IMR-90 (cell line): Measurements from ENCODE around the gene DNAJC13.

Experiments used
- BHLHE40 ChIP-seq: fragments of 150-350 bp; IDR thresholded peaks from 2 replicates; pipeline ENCODE4 v1.6.1; 2016; ENCODE audit warnings: mild to moderate bottlenecking, low read depth, low read length
- CEBPB ChIP-seq: IDR thresholded peaks from 2 replicates; pipeline ENCODE4 v1.6.1; 2012; ENCODE audit warnings: low read depth, low read length, improper control_type of control experiment
- CHD1 ChIP-seq: IDR thresholded peaks from 2 replicates; pipeline ENCODE4 v1.6.1; 2012; ENCODE audit warnings: low read depth, low read length, improper control_type of control experiment
- CTCF ChIP-seq: conservative IDR thresholded peaks from 2 replicates; pipeline ENCODE4 v1.5.1; 2012; ENCODE audit warnings: mild to moderate bottlenecking, low read depth, low read length, improper control_type of control experiment
- FOS ChIP-seq: fragments of 150-350 bp; IDR thresholded peaks from 2 replicates; pipeline ENCODE4 v1.6.1; 2016; ENCODE audit warnings: low read depth, low read length
- MAZ ChIP-seq: IDR thresholded peaks from 2 replicates; pipeline ENCODE4 v1.6.1; 2012; ENCODE audit warnings: low read depth, mild to moderate bottlenecking, low read length, improper control_type of control experiment, moderate library complexity, borderline replicate concordance
- MXI1 ChIP-seq: IDR thresholded peaks from 2 replicates; pipeline ENCODE4 v1.6.1; 2012; ENCODE audit warnings: low read depth, mild to moderate bottlenecking, low read length, moderate library complexity, borderline replicate concordance
- POLR2A ChIP-seq: IDR thresholded peaks from 2 replicates; pipeline ENCODE4 v1.6.1; 2012; ENCODE audit warnings: mild to moderate bottlenecking, low read depth, low read length
- RAD21 ChIP-seq: IDR thresholded peaks from 2 replicates; pipeline ENCODE4 v1.6.1; 2012; ENCODE audit warnings: low read length, improper control_type of control experiment
- RCOR1 ChIP-seq: IDR thresholded peaks from 2 replicates; pipeline ENCODE4 v1.6.1; 2012; ENCODE audit warnings: mild to moderate bottlenecking, low read length, improper control_type of control experiment; ENCODE audit not compliant: insufficient replicate concordance
- RFX5 ChIP-seq: IDR thresholded peaks from 2 replicates; pipeline ENCODE4 v1.8.0; 2012; ENCODE audit warnings: low read depth, mild to moderate bottlenecking, low read length, moderate library complexity
- SMC3 ChIP-seq: fragments of 150-350 bp; IDR thresholded peaks from 2 replicates; pipeline ENCODE4 v1.6.1; 2016; ENCODE audit warnings: low read depth, mild to moderate bottlenecking, antibody characterized with exemption, low read length, moderate library complexity
- USF2 ChIP-seq: fragments of 150-350 bp; IDR thresholded peaks from 2 replicates; pipeline ENCODE4 v1.6.1; 2017; ENCODE audit warnings: mild to moderate bottlenecking, antibody characterized with exemption, low read length, low read depth

DNA sequence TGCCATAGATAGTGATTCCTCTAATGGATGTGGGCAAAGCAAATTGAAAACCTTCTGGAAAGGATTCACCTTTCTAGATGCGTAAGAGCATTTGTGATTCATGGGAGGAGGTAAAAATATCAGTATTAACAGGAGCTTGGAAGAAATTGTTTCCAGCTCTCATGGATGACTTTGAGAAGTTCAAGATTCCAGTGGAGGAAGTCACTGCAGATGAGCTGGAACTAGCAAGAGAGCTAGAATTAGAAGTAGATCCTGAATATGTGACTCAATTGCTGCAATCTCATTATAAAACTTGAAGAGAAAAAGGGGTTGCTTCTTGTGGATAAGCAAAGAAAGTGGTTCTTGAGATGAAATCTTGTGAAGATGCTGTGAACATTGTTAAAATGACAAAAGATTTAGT lies 91.8 kb downstream of the DNAJC13 start:
- no peak for TF ChIP-seq CTCF
- TF ChIP-seq POLR2A: no peak
- no peak for TF ChIP-seq SMC3
- TF ChIP-seq RAD21: no peak
- TF ChIP-seq CEBPB: no peak
- TF ChIP-seq USF2: no peak
- no peak for TF ChIP-seq MAZ
- TF ChIP-seq RCOR1: no peak
- no peak for TF ChIP-seq MXI1
- TF ChIP-seq CHD1: no peak
- TF ChIP-seq BHLHE40: no peak
- no peak for TF ChIP-seq RFX5
- TF ChIP-seq FOS: no peak
